ENCODE data around the gene RALGPS2. TPM values are rescaled to one million over a fixed set of nuclear protein-coding genes. Genes with fewer than 3 reads are reported as not detected.

RALGPS2 gene
- total and polyA plus RNA-seq, 2 donors (not counting 1 experiment from before 2014, with no cell fraction given): 59.6 to 251 TPM

GRCh38 chr1:178849918-178850317 lies 124.9 kb downstream of the RALGPS2 start:
- Histone ChIP-seq H3K9ac (ENCODE audit: low read length) (no peak overlapping the region), H3K4me1 (ENCODE audit: control insufficient read depth in 2 of 2, insufficient read depth in 2 of 2, low read length in 2 of 2) (no peaks in the 10 kb centered on the region), H4K20me1 (ENCODE audit: control insufficient read depth, insufficient read depth, low read length, poor library complexity, severe bottlenecking) (peaks cover 4% of the 10 kb centered on the region), H3K27me3 (replicated peaks in 1 of 4; ENCODE audit: control extremely low read depth in 1 of 4, control insufficient read depth in 3 of 4, insufficient read depth in 4 of 4, low read length in 3 of 4) (no peaks in the 10 kb centered on the region), H3K27ac (ENCODE audit: low read length in 2 of 2) (no peak overlapping the region), H3K79me2 (ENCODE audit: control insufficient read depth, insufficient read depth, low read length) (no peaks in the 10 kb centered on the region), H3K36me3 (replicated peaks in 1 of 2; ENCODE audit: control extremely low read depth in 1 of 2, control insufficient read depth in 1 of 2, extremely low read depth in 1 of 2, insufficient read depth in 2 of 2, low read length in 1 of 2) (peaks cover 19 to 74% of the 10 kb centered on the region in 2 experiments), H3K4me2 (replicated peaks; ENCODE audit: low read depth, low read length, poor library complexity, severe bottlenecking) (no peak overlapping the region), H2AFZ (ENCODE audit: insufficient read depth, low read depth, low read length, poor library complexity, severe bottlenecking) (no peak overlapping the region), H3K4me3 (ENCODE audit: control extremely low read depth in 1 of 5, extremely low read depth in 1 of 5, insufficient read depth in 1 of 5, low read depth in 2 of 5, low read length in 4 of 5) (no peak overlapping the region), H3K9me3 (ENCODE audit: control extremely low read depth in 1 of 3, control insufficient read depth in 2 of 3, insufficient read depth in 1 of 3, low read length in 2 of 3) (no peaks in the 10 kb centered on the region)
- TF ChIP-seq CTCF (IDR thresholded peaks at IDR 0.05) (no peak), EZH2 (IDR thresholded peaks at IDR 0.05; ENCODE audit: borderline replicate concordance, insufficient read depth, low read depth, low read length, poor library complexity, severe bottlenecking) (no peak)
- ATAC-seq (ENCODE audit: low read depth) (no peak), DNase-seq (no peak)
- no peak overlapping the region for H3K4me3 Mint-ChIP-seq
- H3K9me3 Mint-ChIP-seq (ENCODE audit: insufficient read depth): no peaks in the 10 kb centered on the region
- H3K27ac Mint-ChIP-seq: peak overlapping the region; percentile 32
- POLR2A ChIA-PET: no interaction called here
- intact Hi-C loops (cut with micrococcal nuclease): loop anchor here (5.0 kb wide), 2 partner anchors 33 to 37 kb away; no protein-coding TSS in a partner anchor
- 93% methylated on average over 2 of the region's 2 CpGs for WGBS (ENCODE audit: insufficient coverage)
- H3K4me1 Mint-ChIP-seq: peaks cover 2% of the 10 kb centered on the region
- no peaks in the 10 kb centered on the region for H3K27me3 Mint-ChIP-seq
- CTCF ChIA-PET: no interaction called here

GRCh38 chr1:178857126-178857525 lies 132.1 kb downstream of the RALGPS2 start:
- Histone ChIP-seq H3K9me3 (ENCODE audit: control extremely low read depth in 1 of 3, control insufficient read depth in 2 of 3, insufficient read depth in 1 of 3, low read length in 2 of 3) (no peaks in the 10 kb centered on the region), H3K4me2 (replicated peaks; ENCODE audit: low read depth, low read length, poor library complexity, severe bottlenecking) (no peak overlapping the region), H3K9ac (ENCODE audit: low read length) (no peak overlapping the region), H4K20me1 (ENCODE audit: control insufficient read depth, insufficient read depth, low read length, poor library complexity, severe bottlenecking) (no peaks in the 10 kb centered on the region), H3K27me3 (replicated peaks in 1 of 4; ENCODE audit: control extremely low read depth in 1 of 4, control insufficient read depth in 3 of 4, insufficient read depth in 4 of 4, low read length in 3 of 4) (no peaks in the 10 kb centered on the region), H2AFZ (ENCODE audit: insufficient read depth, low read depth, low read length, poor library complexity, severe bottlenecking) (no peak overlapping the region), H3K4me3 (ENCODE audit: control extremely low read depth in 1 of 5, extremely low read depth in 1 of 5, insufficient read depth in 1 of 5, low read depth in 2 of 5, low read length in 4 of 5) (no peak overlapping the region), H3K4me1 (ENCODE audit: control insufficient read depth in 2 of 2, insufficient read depth in 2 of 2, low read length in 2 of 2) (no peaks in the 10 kb centered on the region), H3K27ac (ENCODE audit: low read length in 2 of 2) (peak overlapping the region in 1 of 2 donors; percentile 38), H3K36me3 (replicated peaks in 1 of 2; ENCODE audit: control extremely low read depth in 1 of 2, control insufficient read depth in 1 of 2, extremely low read depth in 1 of 2, insufficient read depth in 2 of 2, low read length in 1 of 2) (peaks cover 16 to 51% of the 10 kb centered on the region in 2 experiments), H3K79me2 (ENCODE audit: control insufficient read depth, insufficient read depth, low read length) (peaks cover 9% of the 10 kb centered on the region)
- Mint-ChIP-seq H3K27me3 (no peaks in the 10 kb centered on the region), H3K4me1 (peaks cover 6% of the 10 kb centered on the region), H3K4me3 (no peak overlapping the region), H3K27ac (peak overlapping the region; percentile 16), H3K9me3 (ENCODE audit: insufficient read depth) (no peaks in the 10 kb centered on the region)
- DNase-seq (no peak), ATAC-seq (ENCODE audit: low read depth) (no peak)
- CTCF ChIA-PET: interaction anchor here (0.7 to 1.3 kb wide), 2 partner anchors 10 to 324 kb away, joined by 3 read pairs; no protein-coding TSS in a partner anchor
- no peak for TF ChIP-seq CTCF (IDR thresholded peaks at IDR 0.05)
- no peak for TF ChIP-seq EZH2 (IDR thresholded peaks at IDR 0.05; ENCODE audit: borderline replicate concordance, insufficient read depth, low read depth, low read length, poor library complexity, severe bottlenecking)
- no CpG with 5 or more reads among the region's 2 CpGs for WGBS (ENCODE audit: insufficient coverage)
- intact Hi-C loops (cut with micrococcal nuclease): loop anchor here (1.0 kb wide), 1 partner anchor 10 kb away; no protein-coding TSS in a partner anchor
- POLR2A ChIA-PET: no interaction called here

All from B cell (primary cell).